ENCODE results near the gene IL31.

DNA sequence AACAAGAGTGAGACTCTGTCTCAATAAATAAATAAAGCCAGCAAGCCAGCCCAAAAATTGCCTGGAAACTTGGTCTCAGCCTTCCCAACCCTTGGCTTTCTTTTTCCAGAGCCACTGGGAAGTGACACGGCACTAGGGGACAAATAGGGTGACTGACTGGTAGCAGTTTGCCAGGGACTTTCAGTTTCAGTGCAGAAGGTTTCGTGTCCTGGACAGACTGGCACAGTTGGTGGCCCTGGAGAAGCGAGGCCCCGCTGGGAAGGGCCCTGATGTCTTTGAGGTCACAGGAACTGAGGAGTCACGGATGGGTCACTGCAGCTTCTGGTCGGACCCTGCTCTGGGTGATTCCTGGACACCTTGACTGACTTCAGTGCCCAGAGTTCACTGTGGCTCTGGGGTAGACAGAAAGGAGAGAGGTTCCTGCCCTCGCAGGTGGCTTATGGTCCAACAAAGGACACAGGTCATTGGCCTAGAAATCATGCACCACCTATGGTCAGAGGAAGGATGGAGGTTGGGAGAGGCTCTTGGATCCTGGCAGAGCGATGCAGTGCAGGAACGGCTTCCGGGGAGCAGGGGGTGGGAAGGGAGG lies 11.6 kb upstream of the IL31 start:
- TF ChIP-seq, protein P1, sequence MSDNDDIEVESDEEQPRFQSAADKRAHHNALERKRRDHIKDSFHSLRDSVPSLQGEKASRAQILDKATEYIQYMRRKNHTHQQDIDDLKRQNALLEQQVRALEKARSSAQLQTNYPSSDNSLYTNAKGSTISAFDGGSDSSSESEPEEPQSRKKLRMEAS (IDR thresholded peaks at IDR 0.05) = no peak
- TF ChIP-seq TAF1 (conservative IDR thresholded peaks at IDR 0.05) (no peak), CTCF (IDR thresholded peaks at IDR 0.05; ENCODE audit: low read depth, low read length, missing input control) (no peak), ATF3 (IDR thresholded peaks at IDR 0.05) (no peak), JUND (IDR thresholded peaks at IDR 0.05) (no peak), GABPA (IDR thresholded peaks at IDR 0.05 in 1 of 2, conservative IDR thresholded peaks at IDR 0.05 in 1 of 2) (peak in 1 of 2 donors; percentile 11), HNF4A (conservative IDR thresholded peaks at IDR 0.05) (peak; percentile 31 to 63), SP1 (IDR thresholded peaks at IDR 0.05) (peak; percentile 86)

All from liver (tissue), 3 donors.